Measurements from ENCODE around the gene BRF1.

The BRF1 gene

GRCh38 chr14:105195522-105196264, 105.1 kb downstream of the BRF1 start:
- H3K9ac ChIP-seq (ENCODE audit: low read depth, low read length, poor library complexity, severe bottlenecking), result no peak overlapping the region
- no peak overlapping the region for H3K4me2 ChIP-seq (ENCODE audit: low read depth, low read length, poor library complexity, severe bottlenecking)
- no peaks in the 10 kb centered on the region for H4K20me1 ChIP-seq (ENCODE audit: insufficient read depth, low read length, poor library complexity, severe bottlenecking)
- peaks cover 26% of the 10 kb centered on the region for H3K4me1 ChIP-seq (ENCODE audit: insufficient read depth, low read length, poor library complexity, severe bottlenecking)
- H3K27me3 ChIP-seq (ENCODE audit: insufficient read depth, low read length, poor library complexity, severe bottlenecking), result no peaks in the 10 kb centered on the region
- no peaks in the 10 kb centered on the region for H3K9me3 ChIP-seq (ENCODE audit: insufficient read depth, low read depth, low read length)
- H2AFZ ChIP-seq (ENCODE audit: low read length), result no peak overlapping the region
- no peaks in the 10 kb centered on the region for H3K36me3 ChIP-seq (ENCODE audit: insufficient read depth, low read length)
- no peaks in the 10 kb centered on the region for H3F3A ChIP-seq (ENCODE audit: low read depth)
- TF ChIP-seq EZH2phosphoT487 (IDR thresholded peaks at IDR 0.05; ENCODE audit: borderline replicate concordance) (no peak), CTCF (conservative IDR thresholded peaks at IDR 0.05; ENCODE audit: low read length) (no peak)
- no peaks in the 10 kb centered on the region for H3K79me2 ChIP-seq (ENCODE audit: insufficient read depth, low read length)
- no peaks in the 10 kb centered on the region for H3K9me2 ChIP-seq (replicated peaks; ENCODE audit: low read depth, low read length)
- no peak overlapping the region for H3K4me3 ChIP-seq (ENCODE audit: low read length, poor library complexity, severe bottlenecking)

- no peaks in the 10 kb centered on the region for H3F3A ChIP-seq (ENCODE audit: low read depth)
- H3K9me2 ChIP-seq (replicated peaks; ENCODE audit: low read depth, low read length), result no peaks in the 10 kb centered on the region
- no peak for TF ChIP-seq EZH2phosphoT487 (IDR thresholded peaks at IDR 0.05; ENCODE audit: borderline replicate concordance)
- TF ChIP-seq CTCF (conservative IDR thresholded peaks at IDR 0.05; ENCODE audit: low read length), result no peak
- peaks cover 20% of the 10 kb centered on the region for H3K4me1 ChIP-seq (ENCODE audit: insufficient read depth, low read length, poor library complexity, severe bottlenecking)
- no peak overlapping the region for H2AFZ ChIP-seq (ENCODE audit: low read length)
- H3K27me3 ChIP-seq (ENCODE audit: insufficient read depth, low read length, poor library complexity, severe bottlenecking), result no peaks in the 10 kb centered on the region
- no peaks in the 10 kb centered on the region for H3K79me2 ChIP-seq (ENCODE audit: insufficient read depth, low read length)
- no peak overlapping the region for H3K9ac ChIP-seq (ENCODE audit: low read depth, low read length, poor library complexity, severe bottlenecking)
- H3K4me3 ChIP-seq (ENCODE audit: low read length, poor library complexity, severe bottlenecking), result no peak overlapping the region
- no peaks in the 10 kb centered on the region for H3K36me3 ChIP-seq (ENCODE audit: insufficient read depth, low read length)
- no peak overlapping the region for H3K4me2 ChIP-seq (ENCODE audit: low read depth, low read length, poor library complexity, severe bottlenecking)
- H3K9me3 ChIP-seq (ENCODE audit: insufficient read depth, low read depth, low read length), result no peaks in the 10 kb centered on the region
- no peaks in the 10 kb centered on the region for H4K20me1 ChIP-seq (ENCODE audit: insufficient read depth, low read length, poor library complexity, severe bottlenecking)
These were observed 105.8 kb downstream of the BRF1 start for GRCh38 chr14:105195051-105195450.

- peak overlapping the region; percentile 47 for H3K4me2 ChIP-seq (ENCODE audit: low read depth, low read length, poor library complexity, severe bottlenecking)
- peak overlapping the region; percentile 4 for H3K4me3 ChIP-seq (ENCODE audit: low read length, poor library complexity, severe bottlenecking)
- no peaks in the 10 kb centered on the region for H4K20me1 ChIP-seq (ENCODE audit: insufficient read depth, low read length, poor library complexity, severe bottlenecking)
- peak overlapping the region; percentile 20 for H3K9ac ChIP-seq (ENCODE audit: low read depth, low read length, poor library complexity, severe bottlenecking)
- H2AFZ ChIP-seq (ENCODE audit: low read length), result peak overlapping the region; percentile 65
- no peaks in the 10 kb centered on the region for H3K27me3 ChIP-seq (ENCODE audit: insufficient read depth, low read length, poor library complexity, severe bottlenecking)
- no peaks in the 10 kb centered on the region for H3K79me2 ChIP-seq (ENCODE audit: insufficient read depth, low read length)
- H3F3A ChIP-seq (ENCODE audit: low read depth), result no peaks in the 10 kb centered on the region
- H3K4me1 ChIP-seq (ENCODE audit: insufficient read depth, low read length, poor library complexity, severe bottlenecking), result peaks cover 15% of the 10 kb centered on the region
- TF ChIP-seq EZH2phosphoT487 (IDR thresholded peaks at IDR 0.05; ENCODE audit: borderline replicate concordance) (no peak), CTCF (conservative IDR thresholded peaks at IDR 0.05; ENCODE audit: low read length) (no peak; the same call in 1 of the 2 replicates)
- H3K9me3 ChIP-seq (ENCODE audit: insufficient read depth, low read depth, low read length), result no peaks in the 10 kb centered on the region
- H3K36me3 ChIP-seq (ENCODE audit: insufficient read depth, low read length), result no peaks in the 10 kb centered on the region
- H3K9me2 ChIP-seq (replicated peaks; ENCODE audit: low read depth, low read length), result no peaks in the 10 kb centered on the region
These were observed 106.7 kb downstream of the BRF1 start for GRCh38 chr14:105193916-105194782.
